Skeletal muscle tissue (tissue), 4 donors: ENCODE data around the gene FXYD5. TPM values are rescaled to one million over a fixed set of nuclear protein-coding genes. Genes with fewer than 3 reads are reported as not detected.

Experiments
- H3K27ac ChIP-seq: one replicate; pipeline ENCODE4 v1.7.0; 2013; ENCODE audit warnings: mild to moderate bottlenecking, low read depth, low read length, inconsistent platforms
- H3K27me3 ChIP-seq, 3 donors: one replicate each; pipeline ENCODE4 v1.7.0; 2013; ENCODE audit warnings: low read length in 3 of 3; ENCODE audit not compliant: control insufficient read depth in 3 of 3, insufficient read depth in 3 of 3
- H3K36me3 ChIP-seq, 3 donors: one replicate each; pipeline ENCODE4 v1.7.0; 2013; ENCODE audit warnings: low read length in 3 of 3; ENCODE audit not compliant: control insufficient read depth in 3 of 3, insufficient read depth in 3 of 3
- H3K4me1 ChIP-seq, 3 donors: one replicate each; pipeline ENCODE4 v1.7.0; 2013; ENCODE audit warnings: low read length in 3 of 3, mild to moderate bottlenecking in 3 of 3; ENCODE audit not compliant: control insufficient read depth in 3 of 3, insufficient read depth in 3 of 3
- H3K4me3 ChIP-seq, 3 donors: one replicate each; pipeline ENCODE4 v1.7.0; 2013; ENCODE audit warnings: low read length in 3 of 3
- H3K9ac ChIP-seq, 3 donors: one replicate each; pipeline ENCODE4 v1.7.0; 2013; ENCODE audit warnings: low read length in 3 of 3, mild to moderate bottlenecking in 3 of 3, moderate library complexity in 2 of 3, low read depth in 1 of 3
- H3K9me3 ChIP-seq, 3 donors: one replicate each; pipeline ENCODE4 v1.7.0; 2013; ENCODE audit warnings: low read length in 3 of 3; ENCODE audit not compliant: control insufficient read depth in 3 of 3
- total RNA-seq: library from RNA; depleted of rRNA; stranded (reverse); fragments of >200 nt; gene quantifications from one replicate; pipeline ENCODE4 v1.2.3, GENCODE V29; 2014
- donor health status: Osteomylitis.

Gene FXYD5
- total RNA-seq, 1 donor from 2014 or later = 7.3 TPM

- Histone ChIP-seq H3K4me3 (no peak overlapping the region), H3K9me3 (no peaks in the 10 kb centered on the region), H3K27me3 (peaks cover 0 to 3% (median 0%) of the 10 kb centered on the region in 3 donors), H3K9ac (no peak overlapping the region), H3K27ac (no peak overlapping the region), H3K36me3 (no peaks in the 10 kb centered on the region), H3K4me1 (no peaks in the 10 kb centered on the region)
These were observed 44.9 kb downstream of the FXYD5 start for GRCh38 chr19:35199481-35199880.

- Histone ChIP-seq H3K27ac (no peak overlapping the region), H3K36me3 (no peaks in the 10 kb centered on the region), H3K4me3 (no peak overlapping the region), H3K9me3 (no peaks in the 10 kb centered on the region), H3K4me1 (peaks cover 0 to 5% (median 0%) of the 10 kb centered on the region in 3 donors), H3K27me3 (peaks cover 0 to 6% (median 2%) of the 10 kb centered on the region in 3 donors), H3K9ac (no peak overlapping the region)
These were observed 48.5 kb downstream of the FXYD5 start for GRCh38 chr19:35202722-35203688.

- Histone ChIP-seq H3K9ac (no peak overlapping the region), H3K9me3 (no peaks in the 10 kb centered on the region), H3K4me3 (no peak overlapping the region), H3K4me1 (peaks cover 0 to 5% (median 0%) of the 10 kb centered on the region in 3 donors), H3K27ac (no peak overlapping the region), H3K36me3 (no peaks in the 10 kb centered on the region), H3K27me3 (peaks cover 0 to 6% (median 2%) of the 10 kb centered on the region in 3 donors)
These were observed 50.5 kb downstream of the FXYD5 start for GRCh38 chr19:35204799-35205732.

GRCh38 chr19:35205733-35206323, 51.3 kb downstream of the FXYD5 start:
- H3K9me3 ChIP-seq = no peaks in the 10 kb centered on the region
- no peak overlapping the region for H3K4me3 ChIP-seq
- no peak overlapping the region for H3K9ac ChIP-seq
- no peak overlapping the region for H3K27ac ChIP-seq
- peaks cover 0 to 6% (median 2%) of the 10 kb centered on the region in 3 donors for H3K27me3 ChIP-seq
- H3K4me1 ChIP-seq = peaks cover 0 to 5% (median 0%) of the 10 kb centered on the region in 3 donors
- H3K36me3 ChIP-seq = no peaks in the 10 kb centered on the region

GRCh38 chr19:35206379-35206778, 51.8 kb downstream of the FXYD5 start:
- Histone ChIP-seq H3K9ac (no peak overlapping the region), H3K27ac (no peak overlapping the region), H3K4me3 (no peak overlapping the region), H3K27me3 (peaks cover 0 to 4% (median 2%) of the 10 kb centered on the region in 3 donors), H3K4me1 (peaks cover 0 to 5% (median 0%) of the 10 kb centered on the region in 3 donors), H3K36me3 (no peaks in the 10 kb centered on the region), H3K9me3 (no peaks in the 10 kb centered on the region)

GRCh38 chr19:35206855-35207254, 52.3 kb downstream of the FXYD5 start:
- Histone ChIP-seq H3K27ac (no peak overlapping the region), H3K9me3 (no peaks in the 10 kb centered on the region), H3K27me3 (peaks cover 0 to 4% (median 2%) of the 10 kb centered on the region in 3 donors), H3K4me1 (peaks cover 0 to 5% (median 2%) of the 10 kb centered on the region in 3 donors), H3K9ac (no peak overlapping the region), H3K4me3 (no peak overlapping the region), H3K36me3 (no peaks in the 10 kb centered on the region)

GRCh38 chr19:35207391-35207871, 52.9 kb downstream of the FXYD5 start:
- Histone ChIP-seq H3K4me3 (no peak overlapping the region), H3K9ac (no peak overlapping the region), H3K9me3 (no peaks in the 10 kb centered on the region), H3K27me3 (peaks cover 0 to 4% (median 2%) of the 10 kb centered on the region in 3 donors), H3K27ac (no peak overlapping the region), H3K4me1 (peaks cover 4 to 8% (median 4%) of the 10 kb centered on the region in 3 donors), H3K36me3 (no peaks in the 10 kb centered on the region)

GRCh38 chr19:35208121-35208520, 53.6 kb downstream of the FXYD5 start:
- H3K36me3 ChIP-seq = no peaks in the 10 kb centered on the region
- no peaks in the 10 kb centered on the region for H3K9me3 ChIP-seq
- peaks cover 4 to 10% (median 5%) of the 10 kb centered on the region in 3 donors for H3K4me1 ChIP-seq
- no peak overlapping the region for H3K27ac ChIP-seq
- peaks cover 0 to 4% (median 2%) of the 10 kb centered on the region in 3 donors for H3K27me3 ChIP-seq
- no peak overlapping the region for H3K4me3 ChIP-seq
- no peak overlapping the region for H3K9ac ChIP-seq

- H3K27ac ChIP-seq = no peak overlapping the region
- no peaks in the 10 kb centered on the region for H3K9me3 ChIP-seq
- H3K9ac ChIP-seq = no peak overlapping the region
- no peak overlapping the region for H3K4me3 ChIP-seq
- peaks cover 15 to 22% (median 16%) of the 10 kb centered on the region in 3 donors for H3K4me1 ChIP-seq
- peaks cover 0 to 4% (median 2%) of the 10 kb centered on the region in 3 donors for H3K27me3 ChIP-seq
- H3K36me3 ChIP-seq = no peaks in the 10 kb centered on the region
These were observed 55.1 kb downstream of the FXYD5 start for GRCh38 chr19:35209646-35210045.
